HG03571 (cell line): Measurements from ENCODE around the gene SCO2.
"Not testable (repeated sequence)": the region's sequence is repeated elsewhere in the genome, so short reads cannot be mapped to it uniquely, and the experiment has no call there.

Source experiments
- ATAC-seq: cut with Tn5 transposase; IDR thresholded peaks from one replicate; pipeline ENCODE4 v1.9.1; 2021; ENCODE audit not compliant: unreplicated experiment

SCO2 gene

GRCh38 chr22:50522208-50522805, 3.1 kb downstream of the SCO2 start:
- no peak for ATAC-seq

DNA sequence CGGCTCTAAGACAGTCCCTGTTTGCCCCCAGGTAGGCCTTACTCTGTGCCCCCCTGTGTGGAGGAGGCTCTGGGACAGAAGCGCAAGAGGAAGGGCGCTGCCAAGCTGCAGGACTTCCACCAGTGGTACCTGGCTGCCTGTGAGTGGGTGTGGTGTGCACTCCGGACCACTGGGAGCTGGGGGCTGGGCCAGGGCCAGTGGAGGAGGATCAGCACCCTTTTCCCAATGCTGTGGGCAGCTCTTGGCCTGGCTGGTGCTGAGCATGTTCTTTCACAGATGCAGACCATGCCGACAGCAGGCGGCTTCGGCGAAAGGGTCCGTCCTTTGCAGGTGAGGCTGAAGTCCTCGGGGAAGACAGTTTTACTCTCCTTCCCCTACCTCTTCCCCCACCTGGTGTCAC, 3.7 kb downstream of the SCO2 start:
- no peak for ATAC-seq

GRCh38 chr22:50520826-50521453, 4.5 kb downstream of the SCO2 start:
- no peak for ATAC-seq

- ATAC-seq: not testable (repeated sequence)
Observed at GRCh38 chr22:50520184-50520583, 5.2 kb downstream of the SCO2 start.

DNA sequence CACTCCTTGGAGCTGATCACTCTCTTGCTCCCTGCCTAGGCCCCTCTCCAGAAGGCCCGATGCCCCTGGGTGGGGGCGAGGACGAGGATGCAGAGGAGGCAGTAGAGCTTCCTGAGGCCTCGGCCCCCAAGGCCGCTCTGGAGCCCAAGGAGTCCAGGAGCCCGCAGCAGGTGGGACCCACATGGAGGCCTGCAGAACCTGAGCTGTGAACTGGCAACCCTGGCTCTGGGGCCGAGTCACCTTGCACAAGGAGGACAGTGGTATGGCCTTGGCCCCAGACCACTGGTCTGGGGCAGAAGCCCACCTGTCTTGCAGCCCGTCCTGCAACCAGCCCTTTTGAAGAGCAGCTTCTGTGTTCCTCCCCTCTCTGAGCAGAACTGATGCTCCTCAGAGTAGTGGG, 6.2 kb downstream of the SCO2 start:
- ATAC-seq: no peak

DNA sequence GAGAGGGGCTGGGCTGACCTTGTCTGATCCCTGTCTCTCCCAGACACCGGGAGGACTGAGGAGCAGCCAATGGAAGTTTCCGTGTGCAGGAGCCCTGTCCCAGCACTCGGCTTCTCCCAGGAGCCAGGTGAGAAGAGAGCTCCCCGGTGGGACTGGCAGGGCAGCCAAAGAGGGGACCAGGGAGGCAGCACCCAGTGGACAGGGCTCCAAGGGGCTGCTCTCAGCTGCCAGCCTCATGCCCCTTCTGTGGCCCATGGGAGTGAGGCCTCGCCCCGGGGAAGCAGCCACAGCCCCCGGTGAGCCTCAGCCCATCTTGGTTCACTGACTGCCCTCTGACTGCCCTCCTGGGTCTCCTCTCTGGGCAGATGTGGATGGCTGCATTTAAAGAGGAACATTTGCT, 6.8 kb downstream of the SCO2 start:
- ATAC-seq: no peak

- ATAC-seq: no peak
Observed at GRCh38 chr22:50517495-50518260, 7.7 kb downstream of the SCO2 start.

DNA sequence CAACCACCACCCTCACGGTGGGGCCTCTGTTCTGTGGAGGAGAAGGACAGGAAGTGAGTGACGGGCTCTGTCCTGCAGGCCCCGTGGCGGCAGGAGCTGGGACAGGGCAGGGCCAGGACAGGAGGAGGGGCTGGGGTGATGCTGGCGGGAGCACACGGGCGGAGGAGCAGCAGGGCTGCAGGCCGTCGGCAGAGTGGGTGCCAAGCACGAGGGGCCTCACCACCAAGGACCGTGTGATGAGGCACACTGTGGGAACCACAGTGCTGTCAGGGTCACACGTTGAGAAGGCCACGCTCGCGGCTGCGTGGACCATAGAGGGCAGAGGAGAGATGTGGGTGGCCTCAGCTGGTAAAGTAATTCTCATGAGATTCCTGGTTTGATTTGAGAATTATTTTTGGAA, 8.5 kb downstream of the SCO2 start:
- no peak for ATAC-seq

DNA sequence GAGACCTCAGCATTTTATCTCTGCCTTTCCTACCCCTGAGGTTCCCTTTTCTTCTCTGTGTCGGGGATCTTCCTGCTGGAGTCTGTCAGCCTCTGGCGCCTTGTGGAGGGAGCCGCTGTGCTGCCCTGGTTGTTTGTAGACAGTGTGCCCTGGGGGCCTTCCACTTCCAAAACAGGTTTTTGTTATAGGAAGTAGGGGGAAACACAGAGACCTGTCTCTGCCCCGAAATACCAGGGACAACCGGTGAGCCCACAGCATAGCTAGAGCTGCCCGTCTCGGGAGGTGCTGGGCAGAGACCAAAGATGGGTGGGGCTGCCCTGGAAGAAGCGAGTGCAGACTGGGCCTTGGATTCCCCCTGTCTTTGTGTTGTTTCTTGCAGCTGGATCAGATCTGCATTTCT, 9.3 kb downstream of the SCO2 start:
- no peak for ATAC-seq

DNA sequence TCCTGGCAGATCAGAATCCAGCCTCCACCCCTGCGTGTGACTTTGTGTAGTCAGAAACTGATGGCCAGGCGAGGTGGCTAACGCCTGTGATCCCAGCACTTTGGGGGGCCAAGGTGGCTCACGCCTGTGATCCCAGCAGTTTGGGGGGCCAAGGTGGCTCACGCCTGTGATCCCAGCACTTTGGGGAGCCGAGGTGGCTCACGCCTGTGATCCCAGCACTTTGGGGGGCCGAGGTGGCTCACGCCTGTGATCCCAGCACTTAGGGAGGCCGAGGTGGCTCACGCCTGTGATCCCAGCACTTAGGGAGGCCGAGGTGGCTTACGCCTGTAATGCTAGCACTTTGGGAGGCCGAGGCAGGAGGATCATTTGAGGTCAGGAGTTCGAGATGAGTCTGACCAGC, 12.2 kb downstream of the SCO2 start:
- no peak for ATAC-seq

GRCh38 chr22:50508897-50509296, 16.5 kb downstream of the SCO2 start:
- no peak for ATAC-seq

DNA sequence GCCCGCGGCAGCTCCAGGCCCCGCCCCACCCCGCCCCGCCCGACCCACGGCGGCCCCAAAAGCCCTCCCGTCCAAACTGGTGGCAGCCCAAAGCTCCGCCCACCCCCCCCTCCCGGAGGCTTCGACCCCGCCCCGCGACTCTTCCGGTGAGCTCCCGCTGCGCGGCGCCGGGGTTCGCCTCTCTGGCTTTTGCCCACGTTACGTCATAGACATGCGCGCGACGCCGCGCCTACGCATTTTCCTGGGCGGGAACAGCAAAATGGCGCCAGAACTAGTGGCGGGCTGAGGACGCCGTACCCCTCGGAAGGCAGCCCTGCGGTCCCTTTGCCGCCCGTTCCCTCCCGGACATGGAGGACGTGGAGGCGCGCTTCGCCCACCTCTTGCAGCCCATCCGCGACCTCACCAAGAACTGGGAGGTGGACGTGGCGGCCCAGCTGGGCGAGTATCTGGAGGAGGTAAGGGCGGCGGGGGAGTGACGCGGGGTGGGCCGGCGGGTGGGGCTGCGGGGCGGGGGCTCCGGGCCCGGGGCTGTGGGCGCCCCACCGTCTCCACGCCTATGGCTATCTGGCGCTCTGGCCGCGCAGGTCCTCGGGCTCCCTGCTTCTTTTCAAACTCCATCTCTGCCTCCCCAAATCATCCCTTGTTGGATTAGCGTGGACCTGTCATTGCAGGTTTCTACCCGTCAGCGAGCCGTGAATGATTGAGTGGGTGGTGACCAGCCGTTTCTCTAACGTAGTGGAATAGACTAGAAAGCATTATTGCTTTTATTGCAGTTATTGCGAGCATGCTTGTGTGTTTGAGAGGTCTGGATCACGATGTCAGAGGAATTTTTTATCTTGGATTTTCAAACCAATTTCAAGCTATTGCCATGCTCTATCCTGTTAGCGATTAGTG, 17.2 kb downstream of the SCO2 start, which contains the start of gene NCAPH2:
NCAPH2 (plus strand) TSS at position 234 of the 894 bp plus-strand sequence; CDS start at position 348, 114 bp downstream.
- ATAC-seq: peak; percentile 64

- no peak for ATAC-seq
Observed at GRCh38 chr22:50507421-50507990, 17.9 kb downstream of the SCO2 start, which contains the start of gene LMF2. LMF2 (minus strand) TSS chr22:50507702; CDS start chr22:50507675, 27 bp downstream.

DNA sequence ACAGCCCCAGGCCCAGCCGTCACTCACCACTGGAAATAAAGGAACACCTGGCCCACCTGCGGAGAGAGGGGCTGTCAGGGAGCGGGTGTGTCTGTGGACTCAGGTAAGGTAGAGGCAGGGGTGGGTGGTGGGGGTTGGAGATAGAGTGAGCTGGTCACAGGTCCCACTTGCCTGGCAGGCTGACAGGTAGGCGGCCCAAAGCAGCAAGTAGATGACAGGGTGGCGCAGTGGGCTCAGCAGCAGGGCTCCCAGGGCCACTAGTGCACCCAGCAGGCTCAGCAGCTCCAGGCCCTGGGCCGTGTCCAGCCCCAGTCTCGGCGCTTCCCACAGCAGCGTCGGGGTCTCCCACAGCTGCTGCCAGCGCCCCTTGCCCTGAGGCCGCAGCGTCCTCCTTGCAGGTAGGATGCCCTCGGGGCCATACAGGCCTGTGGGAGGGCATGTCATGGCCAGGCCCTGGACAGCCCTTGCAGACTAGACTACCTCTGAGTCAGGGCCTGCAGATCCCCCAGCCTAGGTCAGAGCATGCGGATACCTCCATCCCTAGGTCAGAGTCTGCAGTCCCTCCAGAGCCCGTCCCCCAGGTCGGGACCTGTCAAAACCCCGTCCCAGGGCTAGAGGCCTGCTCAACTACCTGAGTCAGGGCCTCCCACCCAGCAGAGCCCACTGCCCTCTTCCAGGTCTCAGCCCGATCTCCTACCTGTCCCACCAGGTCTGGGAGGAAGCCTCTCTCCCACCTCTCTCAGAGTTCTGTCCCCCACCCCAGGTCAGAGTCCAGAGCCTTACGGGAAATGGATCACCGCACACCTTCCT, 18.6 kb downstream of the SCO2 start:
- ATAC-seq: no peak

GRCh38 chr22:50505776-50506610, 19.4 kb downstream of the SCO2 start:
- no peak for ATAC-seq

GRCh38 chr22:50505276-50505775, 20.1 kb downstream of the SCO2 start:
- no peak for ATAC-seq

DNA sequence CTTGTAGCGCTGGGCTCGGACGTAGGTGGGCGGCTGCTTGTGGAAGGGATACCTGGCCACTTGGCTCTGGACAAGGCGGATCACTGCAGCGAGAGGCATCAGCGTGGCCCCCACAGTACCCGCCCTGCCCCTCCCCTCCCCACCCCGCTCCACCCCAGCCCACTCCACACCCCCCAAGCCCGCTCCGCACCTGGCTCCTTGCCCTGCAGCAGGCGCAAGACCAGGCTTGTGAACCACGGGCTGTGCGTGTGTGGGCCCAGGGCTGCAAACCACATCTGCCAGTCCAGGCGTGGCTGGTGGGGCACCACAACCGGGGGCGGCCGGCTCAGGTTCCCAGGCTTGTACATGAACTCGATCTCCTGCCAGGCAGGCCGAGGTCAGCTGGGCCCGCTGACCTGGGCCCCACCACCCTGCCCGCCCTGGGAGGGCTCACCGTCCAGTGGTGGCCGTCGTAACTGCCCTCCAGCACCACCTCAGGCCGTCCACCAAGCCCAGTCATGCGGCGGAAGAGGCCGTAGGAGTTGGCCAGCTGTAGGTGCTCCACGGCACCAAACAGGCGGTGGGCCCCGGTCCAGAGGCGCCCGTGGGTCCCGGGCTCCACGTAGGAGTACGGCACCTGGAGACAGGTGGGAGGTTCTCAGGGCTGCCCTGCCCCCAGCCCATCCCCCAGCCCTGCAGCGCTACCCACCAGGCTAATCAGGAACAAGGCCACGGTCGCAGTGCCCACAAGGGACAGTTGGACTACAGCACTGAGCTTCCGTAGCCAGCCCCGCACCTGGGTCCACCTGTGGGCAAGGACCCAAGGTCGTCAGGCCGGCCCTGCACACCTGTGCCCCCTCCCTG, 20.8 kb downstream of the SCO2 start:
- ATAC-seq: no peak
